GM19395 (cell line): Measurements from ENCODE around the gene TUBA4B.
"Not testable (repeated sequence)": the region's sequence is repeated elsewhere in the genome, so short reads cannot be mapped to it uniquely, and the experiment has no call there.

Experiments used
- ATAC-seq: cut with Tn5 transposase; IDR thresholded peaks from one replicate; pipeline ENCODE4 v1.9.1; 2021; ENCODE audit warnings: mild to moderate bottlenecking, moderate library complexity; ENCODE audit not compliant: unreplicated experiment

The TUBA4B gene

GRCh38 chr2:219247678-219248642 lies 5.1 kb upstream of the TUBA4B start:
- ATAC-seq = no peak

DNA sequence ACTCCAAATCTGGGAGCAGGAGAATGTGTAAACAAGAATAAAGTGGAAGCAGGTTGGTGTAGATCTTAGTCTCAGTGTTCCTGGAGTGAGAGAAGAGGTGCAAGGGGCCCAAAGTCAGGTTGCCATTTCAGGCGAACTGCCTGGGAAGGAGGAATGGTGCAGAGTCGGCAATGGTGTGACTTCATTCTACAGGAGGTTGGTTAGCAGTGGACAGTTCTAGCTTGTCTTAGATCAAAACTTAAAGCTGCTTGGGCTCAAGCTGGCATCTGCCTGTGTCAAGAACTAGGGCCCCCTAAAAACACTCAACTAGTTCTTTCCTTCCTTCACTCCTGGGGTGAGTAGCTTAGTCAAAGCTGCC lies 4.2 kb upstream of the TUBA4B start:
- no peak for ATAC-seq

DNA sequence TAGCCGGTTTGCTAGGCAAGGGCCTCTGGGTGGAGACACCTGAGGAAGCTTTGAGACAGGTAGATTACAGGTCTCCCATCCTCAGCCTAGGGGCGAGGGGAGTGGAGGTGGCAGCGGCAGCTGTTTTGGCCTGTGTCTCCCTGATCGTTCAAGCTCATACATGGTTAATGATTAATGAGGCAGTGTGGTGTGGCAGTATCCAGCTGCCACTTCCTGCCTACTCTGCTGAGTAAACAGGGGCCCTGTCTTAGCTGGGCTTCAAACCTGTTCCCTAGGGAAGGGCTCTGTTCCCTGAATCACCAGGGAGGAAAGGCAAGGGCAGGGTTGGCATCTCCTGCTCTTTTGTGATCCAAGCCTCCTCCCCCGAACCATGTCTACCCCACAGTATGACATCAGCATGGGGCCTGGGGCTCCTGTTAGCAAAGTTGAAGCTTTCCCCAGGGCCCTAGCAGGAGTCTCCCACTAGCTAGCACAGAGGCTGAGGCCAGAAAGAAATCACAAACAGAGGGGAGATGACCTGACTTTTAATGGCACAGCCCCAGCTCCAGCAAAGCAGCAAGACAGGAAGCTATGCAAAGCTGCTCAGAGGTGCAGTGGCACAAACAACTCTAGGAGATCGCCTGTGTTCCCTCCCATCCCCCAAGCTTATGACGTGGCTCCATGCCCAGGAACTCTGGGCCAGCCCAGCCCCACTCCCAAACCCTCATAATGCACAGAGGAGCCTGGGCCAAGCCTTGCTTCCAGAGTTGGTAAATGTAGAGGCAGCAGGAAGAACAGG lies 3.7 kb upstream of the TUBA4B start:
- peak; percentile 52 for ATAC-seq

DNA sequence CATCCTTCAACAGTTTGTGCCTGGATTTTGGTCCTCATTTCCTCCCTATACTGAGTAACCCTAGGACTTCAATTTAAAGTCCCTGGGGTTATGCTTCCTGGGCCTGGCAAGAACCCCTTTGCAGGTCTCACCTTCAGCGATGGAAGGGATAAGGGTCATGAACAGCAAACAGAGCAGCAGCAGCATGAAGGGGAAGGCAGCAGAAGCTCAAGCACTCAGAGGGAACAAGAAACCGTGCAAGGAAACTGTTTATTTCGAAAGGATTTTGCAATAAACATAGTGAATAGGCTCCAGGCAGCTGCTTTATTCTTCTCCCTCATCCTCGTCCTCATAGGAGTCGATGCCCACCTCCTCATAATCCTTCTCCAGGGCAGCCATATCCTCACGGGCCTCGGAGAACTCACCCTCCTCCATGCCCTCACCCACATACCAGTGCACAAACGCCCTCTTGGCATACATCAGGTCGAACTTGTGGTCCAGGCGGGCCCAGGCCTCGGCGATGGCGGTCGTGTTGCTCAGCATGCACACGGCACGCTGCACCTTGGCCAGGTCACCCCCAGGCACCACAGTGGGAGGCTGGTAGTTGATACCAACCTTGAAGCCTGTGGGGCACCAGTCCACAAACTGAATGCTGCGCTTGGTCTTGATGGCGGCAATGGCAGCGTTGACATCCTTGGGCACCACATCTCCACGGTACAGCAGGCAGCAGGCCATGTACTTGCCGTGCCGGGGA lies 2.8 kb upstream of the TUBA4B start:
- no peak for ATAC-seq

DNA sequence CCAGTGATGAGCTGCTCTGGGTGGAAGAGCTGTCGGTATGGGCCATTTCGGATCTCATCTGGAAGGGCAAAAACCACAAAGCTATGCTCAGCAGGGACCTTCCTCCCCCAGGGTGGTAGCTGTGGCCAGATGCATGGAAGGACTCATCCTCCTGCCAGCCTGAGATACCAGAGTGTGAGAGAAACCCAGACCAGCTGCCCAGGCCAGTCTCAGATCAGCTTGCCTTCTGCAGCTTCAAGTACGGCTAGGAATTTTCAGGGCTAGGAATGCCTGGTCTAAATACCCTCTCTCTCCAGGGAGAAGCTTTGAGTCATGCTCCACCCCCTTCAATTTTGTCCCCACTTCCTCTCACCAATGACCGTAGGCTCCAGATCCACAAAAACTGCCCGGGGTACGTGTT lies 1.4 kb upstream of the TUBA4B start:
- no peak for ATAC-seq

GRCh38 chr2:219252084-219252483 lies 959 bp upstream of the TUBA4B start:
- no peak for ATAC-seq

- no peak for ATAC-seq
Measured at GRCh38 chr2:219252570-219252899, 508 bp upstream of the TUBA4B start.

DNA sequence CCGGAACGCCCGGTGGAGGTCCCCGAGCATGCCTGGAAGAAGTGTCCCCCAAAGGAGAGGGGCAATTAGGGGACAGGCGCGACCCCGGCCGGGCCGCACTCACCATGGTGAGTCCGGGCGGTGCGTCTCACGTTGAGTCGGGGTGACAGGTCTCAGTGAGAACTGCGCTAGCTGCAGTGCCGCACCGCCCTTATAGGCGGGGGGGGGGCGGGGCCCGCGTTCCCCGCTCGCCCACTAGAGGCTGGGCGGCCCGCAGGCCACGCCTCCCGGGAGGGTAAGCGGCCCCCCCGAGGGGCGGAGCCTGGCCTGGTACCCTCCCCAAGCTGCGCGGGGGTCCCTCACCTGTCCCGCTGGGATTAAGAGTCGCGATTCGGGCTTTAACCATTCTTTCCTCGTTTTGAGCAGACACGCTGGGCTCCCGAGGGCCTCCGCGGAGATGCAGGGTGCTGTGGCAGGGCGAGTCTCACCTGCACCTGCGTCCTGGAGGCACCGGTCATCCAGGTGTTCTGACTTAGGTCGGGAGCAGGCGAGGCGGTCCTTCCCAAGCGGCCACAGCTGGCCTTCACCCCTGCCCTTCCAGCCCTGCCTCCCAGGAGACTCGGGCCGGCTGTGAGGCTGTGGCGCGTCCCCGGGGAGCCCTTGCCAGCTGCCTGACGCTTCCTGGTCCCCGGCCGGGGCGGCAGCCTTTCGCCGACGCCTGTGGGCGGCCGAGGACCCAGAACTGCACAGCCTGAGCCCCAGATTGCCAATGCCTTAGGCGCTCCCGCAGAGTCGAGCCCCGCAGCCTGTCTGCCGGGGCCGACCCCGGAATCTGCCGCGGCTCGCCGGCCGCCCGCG lies 928 bp downstream of the TUBA4B start, which contains the start of gene TUBA4A:
Gene TUBA4A (minus strand): TSS at position 166 of the 837 bp plus-strand sequence. CDS start 60 bp downstream, at position 106.
- ATAC-seq = peak; percentile 50

DNA sequence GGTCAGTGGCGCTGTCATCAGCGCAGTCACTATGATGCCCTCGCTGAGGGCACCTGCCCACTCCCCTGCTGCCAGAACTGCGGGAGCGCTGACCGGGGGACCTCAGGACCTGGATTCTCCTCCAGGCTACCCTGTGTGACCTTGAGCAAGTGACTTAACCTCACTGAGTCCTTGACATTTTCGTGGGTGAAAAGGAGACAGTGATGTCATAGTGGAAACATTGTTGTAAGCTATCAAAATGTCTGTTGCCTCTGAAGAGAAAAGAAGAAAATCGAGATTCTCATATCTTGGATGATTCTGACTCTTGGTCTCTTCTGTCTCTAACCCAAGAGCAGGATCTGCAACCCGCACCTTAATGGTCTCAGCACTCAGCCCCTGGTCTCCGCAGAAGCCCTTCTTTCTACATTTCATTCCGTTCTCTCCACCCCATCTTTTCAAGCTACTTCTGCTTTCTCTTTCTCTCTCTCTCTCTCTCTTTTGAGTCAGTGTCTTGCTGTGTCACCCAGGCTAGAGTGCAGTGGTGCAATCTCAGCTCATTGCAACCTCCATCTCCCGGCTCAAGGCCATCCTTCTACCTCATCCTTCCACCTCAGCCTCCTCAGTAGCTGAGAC lies 1.7 kb downstream of the TUBA4B start:
- ATAC-seq = peak; percentile 35

- not testable (repeated sequence) for ATAC-seq
Measured at GRCh38 chr2:219258942-219259341, 5.9 kb downstream of the TUBA4B start.

DNA sequence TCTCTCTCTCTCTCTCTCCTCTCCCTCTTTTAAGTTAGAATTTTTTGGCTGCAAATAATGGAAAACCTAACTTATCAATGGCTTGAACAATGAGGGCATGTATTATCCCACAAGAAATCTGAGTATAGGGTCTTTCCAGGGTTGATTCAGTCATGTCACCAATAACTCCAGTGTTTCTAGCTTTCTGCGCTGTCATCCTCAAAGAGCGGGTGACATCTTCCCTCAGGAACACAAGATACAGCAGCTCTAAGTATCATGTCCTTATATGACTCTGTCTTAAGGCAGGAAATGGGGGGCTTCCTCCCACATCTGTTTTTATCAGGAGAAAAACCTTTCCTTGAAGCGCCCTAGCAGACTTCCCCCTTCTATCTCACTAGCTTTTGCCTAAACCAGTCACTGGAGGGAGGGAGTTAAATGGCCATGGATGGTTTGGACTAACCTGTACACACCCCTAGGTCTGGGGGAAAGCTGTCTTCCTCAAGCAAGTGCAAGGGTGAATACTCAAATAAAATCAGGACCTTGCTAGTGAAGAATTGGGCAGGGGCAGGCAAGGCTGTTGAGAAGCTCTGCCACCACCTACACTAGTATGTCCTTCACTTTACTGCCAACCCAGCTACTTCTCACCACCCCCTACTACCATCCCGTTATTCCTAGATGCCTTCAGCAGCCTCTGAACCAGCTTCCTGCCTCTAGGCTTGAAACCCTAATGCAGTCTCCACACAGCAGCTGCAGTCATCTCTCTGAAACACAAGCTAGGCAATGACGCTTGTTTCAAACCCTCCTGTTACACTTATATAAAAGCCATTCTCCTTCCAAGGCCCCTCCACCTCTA lies 8.2 kb downstream of the TUBA4B start:
- ATAC-seq = no peak

DNA sequence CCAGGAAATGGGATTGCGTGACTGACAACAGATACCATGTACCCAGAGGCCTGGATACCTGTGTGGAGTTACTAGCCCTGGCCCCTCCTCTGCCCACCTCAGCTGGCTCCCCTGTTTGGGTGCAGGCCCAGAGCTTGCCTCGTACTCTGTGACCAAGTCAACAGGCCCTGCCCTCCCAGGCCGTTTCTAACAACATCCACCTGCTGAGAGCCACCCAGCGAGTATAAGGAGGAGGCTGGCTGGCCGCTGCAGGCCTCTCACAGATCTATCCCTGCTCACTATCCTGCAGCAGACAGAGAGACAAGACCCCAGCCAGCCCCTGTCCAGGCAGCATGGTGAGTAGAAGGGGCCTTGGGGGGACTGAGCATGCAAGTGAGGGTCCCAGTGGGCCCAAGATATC lies 13.2 kb downstream of the TUBA4B start:
- ATAC-seq = no peak

GRCh38 chr2:219266886-219267285 lies 13.8 kb downstream of the TUBA4B start:
- no peak for ATAC-seq

DNA sequence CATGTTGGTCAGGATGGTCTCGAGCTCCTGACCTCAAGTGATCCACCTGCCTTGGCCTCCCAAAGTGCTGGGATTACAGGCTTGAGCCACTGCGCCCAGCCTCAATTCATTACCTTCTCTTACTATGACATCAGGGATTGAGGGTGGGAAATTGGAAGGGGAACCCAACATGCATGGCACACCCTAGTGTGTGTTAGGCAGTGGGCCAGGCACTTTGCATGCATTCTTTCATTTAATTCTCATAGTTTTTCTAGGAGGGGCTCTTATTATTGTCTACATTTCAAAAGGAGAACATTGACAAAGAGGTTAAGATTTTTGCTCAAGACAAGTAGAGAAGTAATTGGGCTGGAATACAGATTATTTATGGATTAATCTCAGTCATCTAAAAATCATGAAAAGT lies 15.3 kb downstream of the TUBA4B start:
- no peak for ATAC-seq

- no peak for ATAC-seq
Measured at GRCh38 chr2:219269362-219270054, 16.5 kb downstream of the TUBA4B start.

GRCh38 chr2:219270055-219270372 lies 17.0 kb downstream of the TUBA4B start:
- no peak for ATAC-seq

- ATAC-seq = no peak
Measured at GRCh38 chr2:219271021-219271420, 18.0 kb downstream of the TUBA4B start.

GRCh38 chr2:219272356-219272755 lies 19.3 kb downstream of the TUBA4B start:
- ATAC-seq = no peak

DNA sequence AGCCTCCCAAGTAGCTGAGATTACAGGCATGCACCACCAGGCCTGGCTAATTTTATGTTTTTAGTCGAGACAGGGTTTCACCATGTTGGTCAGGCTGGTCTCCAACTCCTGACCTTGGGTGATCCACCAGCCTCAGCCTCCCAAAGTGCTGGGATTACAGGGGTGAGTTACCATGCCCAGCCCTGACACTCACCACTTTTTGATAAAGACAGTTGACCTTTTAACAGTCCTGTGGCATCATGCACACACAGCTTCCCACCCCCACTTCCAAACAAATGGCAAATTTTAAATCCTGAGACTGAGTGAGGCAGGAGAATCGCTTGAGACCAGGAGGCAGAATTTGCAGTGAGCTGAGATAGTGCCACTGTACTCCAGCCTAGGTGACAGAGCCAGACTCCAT lies 20.0 kb downstream of the TUBA4B start:
- ATAC-seq = no peak
